Right hindlimb (tissue), 1 donor: ENCODE results near the gene ZNF705A.
"Not testable (repeated sequence)": the region's sequence is repeated elsewhere in the genome, so short reads cannot be mapped to it uniquely, and the experiment has no call there.

Experiments used
- DNase-seq: peaks from one replicate; pipeline ENCODE4 v3.0.0-alpha.2; 2018

The ZNF705A gene

GRCh38 chr12:8156845-8157244 lies at the start of gene ZNF705A:
Gene ZNF705A, plus strand, starts transcription at chr12:8157015. Its CDS starts 15,611 bp downstream, at chr12:8172626.
- no peak for DNase-seq

- peak; percentile 79 for DNase-seq
Observed at GRCh38 chr12:8108808-8109398, 47.9 kb upstream of the ZNF705A start.

- DNase-seq = not testable (repeated sequence)
Observed at GRCh38 chr12:8113117-8113516, 43.7 kb upstream of the ZNF705A start.

DNA sequence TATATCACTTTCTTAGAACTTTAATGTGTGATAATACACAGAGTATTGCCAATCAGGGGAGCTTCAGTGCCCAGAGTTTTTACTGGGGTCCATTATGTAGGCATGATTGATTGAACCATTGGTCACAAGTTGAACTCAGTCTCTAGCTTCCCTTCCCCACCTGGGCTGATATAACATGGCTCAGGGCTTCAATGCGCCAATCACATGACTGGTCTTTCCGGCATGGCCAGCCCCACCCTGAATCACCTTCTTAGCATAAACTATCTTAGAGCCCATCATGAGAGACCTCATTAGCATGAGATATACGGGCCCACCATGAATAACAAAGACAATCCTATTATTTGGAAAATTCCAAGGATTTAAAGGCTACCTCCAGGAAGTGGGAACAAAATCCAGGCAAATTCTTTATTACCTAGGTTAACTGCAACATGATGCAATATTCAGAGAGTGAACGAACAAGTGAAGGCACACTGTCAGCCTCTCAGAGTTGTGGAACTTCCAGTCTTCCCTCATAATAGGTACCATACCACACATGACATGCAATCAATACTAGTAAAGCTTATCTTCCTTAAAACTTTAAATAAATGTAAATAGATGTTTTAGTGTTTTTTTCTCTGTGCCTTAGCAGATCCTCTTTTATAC lies 36.6 kb upstream of the ZNF705A start:
- DNase-seq = no peak

GRCh38 chr12:8123124-8123912 lies 33.5 kb upstream of the ZNF705A start, which contains the start of gene CLEC4A:
Gene CLEC4A, plus strand, starts transcription at chr12:8123617. Its CDS starts 262 bp downstream, at chr12:8123879.
- DNase-seq = no peak

DNA sequence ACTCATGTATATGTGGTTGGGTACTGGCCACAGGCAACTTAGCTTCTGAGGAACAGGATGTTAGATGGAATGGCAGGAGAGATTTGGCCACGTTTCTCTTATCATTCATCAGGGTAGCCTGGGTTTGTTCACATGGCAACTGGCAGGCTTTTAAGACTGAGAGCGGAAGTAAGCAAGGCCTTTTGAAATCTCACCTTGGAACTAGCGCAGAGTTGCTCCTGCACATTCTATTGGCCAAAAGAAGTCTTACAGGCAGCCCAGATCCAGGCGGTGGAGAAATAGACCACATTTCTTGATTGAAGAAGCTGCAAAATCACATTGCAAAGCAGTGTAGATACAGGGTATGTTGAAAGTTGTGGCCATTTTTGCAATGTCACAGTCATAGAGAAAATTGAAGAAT lies 29.7 kb upstream of the ZNF705A start:
- no peak for DNase-seq

- not testable (repeated sequence) for DNase-seq
Observed at GRCh38 chr12:8133636-8134397, 23.0 kb upstream of the ZNF705A start.

DNA sequence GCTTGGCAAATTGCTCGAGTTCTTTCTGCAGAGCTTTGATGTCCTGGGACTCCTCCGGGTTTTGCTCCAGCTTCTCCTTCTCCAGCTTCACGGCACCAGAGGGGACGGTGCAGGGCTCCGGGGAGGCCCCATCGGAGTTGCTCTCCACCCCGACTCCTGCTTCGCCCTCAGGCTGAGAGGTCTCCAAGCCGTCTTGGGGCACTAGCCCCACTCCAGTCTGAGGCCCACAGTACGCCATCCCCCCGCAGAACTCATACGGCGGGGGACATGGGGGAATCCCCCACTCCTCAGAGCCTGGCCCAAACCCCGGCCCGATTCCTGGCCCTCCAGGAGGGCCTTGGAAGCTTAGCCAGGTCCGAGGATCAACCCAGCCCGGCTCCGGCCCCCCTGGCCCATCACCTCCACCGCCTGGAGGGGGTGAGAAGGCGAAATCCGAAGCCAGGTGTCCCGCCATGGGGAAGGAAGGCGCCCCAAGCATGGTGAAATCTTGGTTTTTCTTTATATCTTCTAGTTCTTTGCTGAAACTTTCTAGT lies 22.4 kb upstream of the ZNF705A start:
- DNase-seq = not testable (repeated sequence)

DNA sequence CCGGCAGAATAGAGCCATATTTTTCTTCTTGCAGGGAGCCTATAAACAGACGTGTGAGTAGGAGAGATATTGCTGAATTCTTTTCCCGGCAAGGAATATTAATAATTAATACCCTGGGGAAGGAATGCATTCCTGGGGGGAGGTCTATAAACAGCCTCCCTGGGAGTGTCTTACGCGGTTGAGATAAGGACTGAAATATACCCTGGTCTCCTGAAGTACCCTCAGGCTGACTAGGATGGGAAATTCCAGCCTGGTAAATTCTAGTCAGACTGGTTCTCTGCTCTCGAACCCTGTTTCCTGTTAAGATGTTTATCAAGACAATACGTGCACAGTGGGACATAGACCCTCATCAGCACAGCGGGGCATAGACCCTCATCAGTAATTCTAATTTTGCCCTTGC lies 15.2 kb upstream of the ZNF705A start:
- not testable (repeated sequence) for DNase-seq

DNA sequence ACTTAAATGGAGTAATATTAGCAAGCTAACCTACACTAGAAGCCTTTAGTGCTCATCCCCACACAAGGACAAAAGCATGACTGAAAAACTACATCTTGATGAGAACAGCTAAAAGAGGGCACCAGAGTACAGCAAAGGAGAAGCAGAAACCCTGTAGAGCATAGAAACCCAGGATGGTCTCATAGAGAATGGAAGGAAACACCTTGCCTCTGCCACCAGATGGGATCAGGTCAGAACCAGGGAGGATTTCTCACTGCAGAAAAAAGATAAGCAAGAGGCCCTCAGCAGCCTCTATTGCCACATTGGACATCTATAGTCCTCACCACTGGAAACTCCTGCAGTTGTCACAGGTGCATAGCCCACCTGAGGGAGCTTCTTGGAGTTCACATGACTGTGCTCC lies 13.6 kb upstream of the ZNF705A start:
- DNase-seq = no peak

- DNase-seq = peak; percentile 80
Observed at GRCh38 chr12:8145754-8146441, 10.9 kb upstream of the ZNF705A start.

- DNase-seq = no peak
Observed at GRCh38 chr12:8146442-8146771, 10.4 kb upstream of the ZNF705A start.

DNA sequence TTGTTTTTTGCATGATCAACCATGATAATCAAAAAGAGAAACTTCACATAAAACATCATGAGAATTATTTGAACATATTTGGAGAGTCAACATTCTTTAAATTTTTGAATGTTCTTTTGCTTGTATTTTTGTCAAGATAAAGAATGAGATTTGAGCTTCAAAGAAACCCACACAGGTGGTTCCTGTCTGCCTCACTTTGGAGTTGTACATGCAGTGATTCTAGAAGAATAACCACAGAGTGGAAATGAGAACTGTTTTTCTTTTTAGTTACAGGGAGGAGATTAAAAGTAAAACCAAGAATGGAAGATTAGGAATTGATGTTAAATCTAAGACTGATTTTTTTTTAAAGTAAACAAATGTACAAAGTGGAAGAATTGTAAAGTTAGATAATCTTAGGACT lies 2.3 kb upstream of the ZNF705A start:
- DNase-seq = no peak

DNA sequence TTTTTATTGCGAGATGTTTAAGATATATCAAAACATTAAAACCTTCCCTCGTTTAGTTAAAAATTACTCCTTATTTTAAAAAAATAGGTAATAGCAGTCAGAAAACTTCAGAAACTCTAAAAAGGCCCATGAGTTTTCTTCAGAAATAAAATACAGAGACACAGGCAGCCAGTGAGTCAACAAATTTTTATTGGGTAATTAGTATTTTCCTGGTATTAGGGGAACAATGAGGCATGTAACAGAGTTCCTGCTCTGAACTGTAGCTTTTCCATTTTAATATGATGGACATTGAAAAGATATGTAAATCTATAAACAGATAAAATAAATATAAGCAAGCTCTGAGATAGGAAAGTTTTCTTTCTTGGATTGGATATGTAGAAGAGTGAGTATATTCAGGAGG lies 399 bp upstream of the ZNF705A start:
- DNase-seq = no peak

DNA sequence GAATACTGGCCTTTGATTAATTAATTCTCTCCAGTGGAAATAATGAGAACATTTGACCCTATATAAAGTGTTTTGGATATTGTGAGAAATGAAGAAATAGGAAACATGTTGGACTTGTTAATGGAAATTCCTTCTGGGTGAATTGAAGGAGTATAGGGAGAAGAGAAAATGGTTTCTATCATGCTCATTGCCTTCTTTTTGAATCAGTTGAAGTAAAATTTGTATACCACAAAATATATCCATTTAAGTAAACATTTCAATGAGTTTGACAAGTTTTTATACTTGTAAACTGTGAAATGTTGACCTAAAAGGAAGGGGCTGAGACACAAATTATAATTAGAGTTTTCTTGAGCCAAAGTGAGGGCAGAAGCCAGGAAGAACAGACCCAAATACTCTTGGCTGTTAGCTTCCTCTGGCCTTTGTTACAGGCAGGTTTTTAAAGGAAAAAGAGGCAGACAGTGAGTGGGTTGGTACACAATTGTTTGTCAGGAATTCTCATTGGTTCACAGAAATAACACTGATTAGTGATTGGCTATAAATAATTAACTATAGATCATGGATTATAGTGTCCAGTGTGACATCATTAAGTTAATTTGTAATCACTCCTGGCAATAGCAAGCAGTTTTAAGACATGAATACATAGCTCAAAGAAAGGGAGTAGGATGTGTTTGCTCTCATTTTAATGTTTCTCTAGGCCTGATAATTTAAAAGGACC lies 826 bp downstream of the ZNF705A start:
- no peak for DNase-seq

DNA sequence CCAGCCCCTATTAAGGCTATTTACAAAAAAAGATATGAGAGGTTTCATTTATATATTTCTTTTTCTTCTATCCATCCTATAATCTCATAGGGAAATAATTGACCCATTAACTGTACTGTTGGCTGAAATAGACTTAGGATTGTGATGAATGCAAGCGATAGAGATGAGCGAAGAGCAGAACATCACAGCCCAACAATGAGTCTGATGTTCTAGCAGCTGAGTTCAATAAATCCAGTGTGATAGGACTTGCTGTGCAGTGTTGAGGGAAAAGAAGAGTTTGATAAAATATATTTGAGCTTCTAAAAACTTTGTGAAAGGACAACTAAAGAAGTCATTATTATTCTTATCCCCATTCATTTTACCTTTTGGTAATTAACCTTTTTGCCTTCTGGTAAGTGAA lies 16.1 kb downstream of the ZNF705A start:
- DNase-seq = not testable (repeated sequence)

DNA sequence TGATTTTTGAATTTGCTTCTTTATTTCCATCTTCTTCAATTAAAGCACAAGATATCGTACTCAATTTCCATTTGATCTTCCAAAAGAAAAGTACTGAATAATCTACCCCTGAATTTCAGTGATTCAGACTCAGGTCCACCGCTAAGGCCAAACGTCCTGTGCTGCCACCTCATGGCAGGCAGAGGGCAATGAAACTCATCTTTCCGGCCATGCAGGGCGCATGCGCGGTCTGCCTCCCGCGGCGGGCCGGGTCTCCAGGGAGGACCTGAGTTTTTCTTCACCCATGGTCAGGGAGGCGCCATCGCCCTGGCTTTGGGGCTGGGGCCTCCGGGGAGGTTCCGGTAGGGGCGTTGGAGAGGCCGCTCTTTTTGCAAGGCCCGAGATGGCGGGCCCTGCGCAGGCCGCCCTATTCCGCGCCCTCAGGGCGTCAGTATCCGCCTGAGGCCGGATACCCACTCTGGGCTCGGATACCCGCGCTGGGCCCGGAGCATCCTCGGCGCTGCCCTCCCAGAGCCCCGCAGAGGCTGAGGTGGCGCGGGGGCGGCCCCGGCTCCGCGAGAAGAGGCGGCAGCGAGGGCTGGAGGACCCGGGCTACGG lies 23.3 kb downstream of the ZNF705A start:
- DNase-seq = peak; percentile 84

GRCh38 chr12:8181271-8181670 lies 24.5 kb downstream of the ZNF705A start:
- not testable (repeated sequence) for DNase-seq

- DNase-seq = not testable (repeated sequence)
Observed at GRCh38 chr12:8182923-8183322, 26.1 kb downstream of the ZNF705A start.

GRCh38 chr12:8183346-8183745 lies 26.5 kb downstream of the ZNF705A start:
- DNase-seq = not testable (repeated sequence)

- not testable (repeated sequence) for DNase-seq
Observed at GRCh38 chr12:8184206-8184605, 27.4 kb downstream of the ZNF705A start.
